LNCaP clone FGC (cell line): Measurements from ENCODE around the gene SMIM38.
"Not testable (repeated sequence)": the region's sequence is repeated elsewhere in the genome, so short reads cannot be mapped to it uniquely, and the experiment has no call there.

ENCODE experiments used
- DNase-seq: peaks from one replicate; pipeline ENCODE4 v3.0.0-alpha.2; 2011; ENCODE audit warnings: low read depth
- H3K4me3 ChIP-seq: 2 replicates; pipeline ENCODE4 v1.5.1; 2011; ENCODE audit warnings: mild to moderate bottlenecking, low read depth, low read length, control low read depth
- CTCF ChIP-seq: IDR thresholded peaks from 2 replicates; pipeline ENCODE4 v1.5.1; 2012; ENCODE audit warnings: mild to moderate bottlenecking; ENCODE audit not compliant: control insufficient read depth, insufficient read depth; ENCODE audit errors: extremely low read depth

Gene SMIM38

GRCh38 chr11:69133251-69133650 is 22.5 kb upstream of the SMIM38 start:
- no peak overlapping the region for H3K4me3 ChIP-seq
- no peak for TF ChIP-seq CTCF
- DNase-seq = no peak

GRCh38 chr11:69134182-69134581 is 21.6 kb upstream of the SMIM38 start:
- not testable (repeated sequence) for H3K4me3 ChIP-seq, DNase-seq

GRCh38 chr11:69134957-69135356 is 20.8 kb upstream of the SMIM38 start:
- H3K4me3 ChIP-seq = no peak overlapping the region
- no peak for TF ChIP-seq CTCF
- no peak for DNase-seq

GRCh38 chr11:69135420-69136363 is 20.0 kb upstream of the SMIM38 start:
- no peak overlapping the region for H3K4me3 ChIP-seq
- DNase-seq = no peak
- no peak for TF ChIP-seq CTCF

- H3K4me3 ChIP-seq = no peak overlapping the region
- DNase-seq = no peak
- TF ChIP-seq CTCF = no peak
Observed at GRCh38 chr11:69136471-69136870, 19.3 kb upstream of the SMIM38 start.

GRCh38 chr11:69137151-69137844 is 18.4 kb upstream of the SMIM38 start:
- DNase-seq = no peak
- no peak overlapping the region for H3K4me3 ChIP-seq
- TF ChIP-seq CTCF = no peak

GRCh38 chr11:69138265-69138664 is 17.5 kb upstream of the SMIM38 start:
- TF ChIP-seq CTCF = no peak
- H3K4me3 ChIP-seq = no peak overlapping the region
- no peak for DNase-seq

GRCh38 chr11:69140161-69140560 is 15.6 kb upstream of the SMIM38 start:
- DNase-seq, H3K4me3 ChIP-seq: not testable (repeated sequence)
